ENCODE data around the gene NAA60.

NAA60 gene

GRCh38 chr16:3465911-3466584 is 22.6 kb downstream of the NAA60 start:
- H3K4me3 ChIP-seq (ENCODE audit: low read depth, low read length), result no peak overlapping the region
- TF ChIP-seq CTCF (IDR thresholded peaks at IDR 0.05; ENCODE audit: borderline replicate concordance, insufficient read depth, low read depth, low read length), result no peak

GRCh38 chr16:3467182-3467581 is 23.7 kb downstream of the NAA60 start:
- TF ChIP-seq CTCF (IDR thresholded peaks at IDR 0.05; ENCODE audit: borderline replicate concordance, insufficient read depth, low read depth, low read length), result no peak

GRCh38 chr16:3467921-3468320 is 24.4 kb downstream of the NAA60 start:
- no peak overlapping the region for H3K4me3 ChIP-seq (ENCODE audit: low read depth, low read length)
- no peak for TF ChIP-seq CTCF (IDR thresholded peaks at IDR 0.05; ENCODE audit: borderline replicate concordance, insufficient read depth, low read depth, low read length)

More at GRCh38 chr16:3467182-3467581, 23.7 kb downstream of the NAA60 start:
- no peak overlapping the region for H3K4me3 ChIP-seq (ENCODE audit: low read depth, low read length)

GRCh38 chr16:3468501-3468900 is 25.0 kb downstream of the NAA60 start:
- H3K4me3 ChIP-seq (ENCODE audit: low read depth, low read length), result no peak overlapping the region
- TF ChIP-seq CTCF (IDR thresholded peaks at IDR 0.05; ENCODE audit: borderline replicate concordance, insufficient read depth, low read depth, low read length), result no peak

- no peak overlapping the region for H3K4me3 ChIP-seq (ENCODE audit: low read depth, low read length)
- no peak for TF ChIP-seq CTCF (IDR thresholded peaks at IDR 0.05; ENCODE audit: borderline replicate concordance, insufficient read depth, low read depth, low read length)
These were observed 26.3 kb downstream of the NAA60 start for GRCh38 chr16:3469736-3470135.

- TF ChIP-seq CTCF (IDR thresholded peaks at IDR 0.05; ENCODE audit: borderline replicate concordance, insufficient read depth, low read depth, low read length), result no peak
- no peak overlapping the region for H3K4me3 ChIP-seq (ENCODE audit: low read depth, low read length)
These were observed 27.2 kb downstream of the NAA60 start for GRCh38 chr16:3470723-3471122.

GRCh38 chr16:3471518-3472176 is 28.2 kb downstream of the NAA60 start:
- H3K4me3 ChIP-seq (ENCODE audit: low read depth, low read length), result no peak overlapping the region
- no peak for TF ChIP-seq CTCF (IDR thresholded peaks at IDR 0.05; ENCODE audit: borderline replicate concordance, insufficient read depth, low read depth, low read length)

All from GM12875 (cell line).